MV-4-11 (cell line): ENCODE data around the gene NHERF1.

Source experiments
- DNase-seq: peaks from one replicate; lab custom pipeline; 2025; lab: John Stamatoyannopoulos, UW

Gene NHERF1

DNA sequence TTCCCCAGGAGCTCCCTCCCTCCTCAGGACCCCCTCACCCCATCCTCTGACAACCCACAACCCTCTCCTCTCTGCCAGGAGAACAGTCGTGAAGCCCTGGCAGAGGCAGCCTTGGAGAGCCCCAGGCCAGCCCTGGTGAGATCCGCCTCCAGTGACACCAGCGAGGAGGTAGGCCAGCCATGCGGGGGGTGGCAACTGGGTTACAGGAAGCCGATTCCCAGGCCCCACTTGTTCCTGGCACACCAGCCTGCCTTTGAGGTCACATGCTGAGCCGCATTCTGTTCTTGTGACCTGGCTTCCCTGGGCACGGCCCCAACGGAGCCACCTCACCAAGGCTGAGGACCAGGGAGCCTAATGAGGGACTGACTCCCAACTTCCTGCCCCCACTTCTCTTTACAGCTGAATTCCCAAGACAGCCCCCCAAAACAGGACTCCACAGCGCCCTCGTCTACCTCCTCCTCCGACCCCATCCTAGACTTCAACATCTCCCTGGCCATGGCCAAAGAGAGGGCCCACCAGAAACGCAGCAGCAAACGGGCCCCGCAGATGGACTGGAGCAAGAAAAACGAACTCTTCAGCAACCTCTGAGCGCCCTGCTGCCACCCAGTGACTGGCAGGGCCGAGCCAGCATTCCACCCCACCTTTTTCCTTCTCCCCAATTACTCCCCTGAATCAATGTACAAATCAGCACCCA is 19.8 kb downstream of the NHERF1 start:
- no peak for DNase-seq

DNA sequence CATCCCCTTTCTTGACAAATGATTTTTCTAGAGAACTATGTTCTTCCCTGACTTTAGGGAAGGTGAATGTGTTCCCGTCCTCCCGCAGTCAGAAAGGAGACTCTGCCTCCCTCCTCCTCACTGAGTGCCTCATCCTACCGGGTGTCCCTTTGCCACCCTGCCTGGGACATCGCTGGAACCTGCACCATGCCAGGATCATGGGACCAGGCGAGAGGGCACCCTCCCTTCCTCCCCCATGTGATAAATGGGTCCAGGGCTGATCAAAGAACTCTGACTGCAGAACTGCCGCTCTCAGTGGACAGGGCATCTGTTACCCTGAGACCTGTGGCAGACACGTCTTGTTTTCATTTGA is 20.3 kb downstream of the NHERF1 start:
- DNase-seq = no peak

DNA sequence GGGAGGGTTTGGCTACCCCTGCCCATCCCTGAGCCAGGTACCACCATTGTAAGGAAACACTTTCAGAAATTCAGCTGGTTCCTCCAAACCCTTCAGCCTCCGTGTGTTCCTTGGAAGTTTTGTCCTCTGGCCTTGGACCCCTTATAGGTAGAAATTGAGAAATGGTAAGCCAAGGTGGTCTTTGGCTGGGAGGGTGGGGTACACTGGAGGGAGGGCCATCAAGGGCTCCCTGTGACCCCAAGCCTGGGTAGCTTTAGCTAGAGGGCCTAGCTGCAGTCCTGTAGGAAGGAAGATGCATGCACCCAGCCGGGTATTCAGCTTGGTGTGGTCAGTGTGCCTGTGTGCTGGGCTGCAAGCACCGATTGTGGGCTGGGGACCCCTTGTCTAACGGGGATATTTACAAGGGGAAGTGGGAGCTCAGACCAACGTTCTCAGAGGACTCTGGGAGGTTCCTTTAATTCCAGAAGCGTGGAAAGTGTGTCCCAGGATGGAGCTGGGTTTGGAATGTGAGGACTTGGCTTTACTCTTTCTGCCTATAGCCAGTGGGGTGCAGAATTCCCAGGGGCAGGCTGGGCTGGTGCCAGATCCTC is 20.9 kb downstream of the NHERF1 start:
- no peak for DNase-seq

DNA sequence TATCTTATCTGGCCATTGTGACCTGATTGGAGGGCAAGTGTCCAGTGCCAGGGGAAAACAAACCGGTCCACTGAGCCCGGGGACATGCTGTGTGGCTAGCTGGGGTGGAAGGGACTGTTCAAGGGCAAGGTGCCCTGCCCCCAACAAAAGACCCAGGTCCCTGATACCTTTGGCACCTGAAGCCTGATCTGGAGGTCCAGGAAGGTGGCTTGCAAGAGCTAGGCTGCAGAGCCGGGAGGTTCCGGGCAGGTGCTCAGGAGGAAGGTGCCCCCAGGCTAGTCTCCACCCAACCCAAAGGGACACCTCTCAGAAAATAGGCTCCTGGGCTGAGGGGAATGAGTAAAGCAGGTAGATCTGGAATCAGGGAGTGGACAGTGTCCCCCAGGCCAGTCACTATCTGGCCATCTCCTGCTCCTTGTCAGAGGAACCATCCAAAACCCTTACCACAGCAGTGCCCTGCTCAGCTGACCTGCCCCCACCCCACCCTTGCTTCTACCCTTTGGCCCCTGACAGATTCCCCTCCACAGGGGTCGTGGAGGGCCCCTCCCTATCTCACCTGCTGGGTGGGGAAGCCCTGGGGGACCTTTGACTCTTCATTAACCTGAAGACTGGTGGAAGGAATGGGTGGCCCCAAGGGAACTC is 21.5 kb downstream of the NHERF1 start:
- no peak for DNase-seq

DNA sequence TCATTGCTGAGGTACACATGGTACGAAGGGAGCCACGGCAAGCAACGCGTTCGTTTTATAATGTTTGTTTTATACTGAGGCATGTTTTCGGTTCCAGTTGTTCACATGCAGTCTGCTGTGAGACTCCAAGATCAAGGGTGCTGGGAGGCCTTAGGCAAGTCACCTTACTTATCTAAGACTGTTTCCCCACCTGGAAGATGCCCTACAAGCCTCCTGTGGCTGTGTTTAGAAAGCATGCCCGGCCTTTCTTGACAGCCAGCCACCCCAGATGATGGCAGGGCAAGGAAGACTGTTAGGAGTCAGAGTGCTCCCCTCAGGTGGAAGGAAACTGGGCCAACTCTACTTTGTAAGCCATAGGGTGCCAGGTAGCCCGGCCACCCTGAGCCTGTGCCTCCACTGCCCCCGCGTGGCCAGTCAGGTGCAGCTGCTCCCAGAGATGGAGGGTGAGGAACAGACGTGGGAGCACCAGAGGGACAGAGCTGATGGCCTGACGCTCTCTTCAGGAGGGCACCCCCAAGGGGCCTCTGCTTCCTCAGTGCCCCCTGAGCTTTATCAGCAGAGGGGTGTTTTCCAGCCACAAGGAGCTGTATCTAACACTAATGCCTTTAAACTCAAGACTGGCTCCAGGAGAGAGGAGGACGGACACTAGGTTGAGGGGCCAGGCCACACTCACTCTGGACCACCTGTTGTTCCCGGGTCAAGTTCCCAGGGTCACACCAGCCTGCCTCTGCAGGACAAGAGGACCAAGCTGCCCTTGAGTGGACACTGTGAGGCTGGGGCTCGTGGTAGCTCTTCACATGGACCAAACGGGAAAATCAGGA is 22.3 kb downstream of the NHERF1 start:
- DNase-seq = no peak

DNA sequence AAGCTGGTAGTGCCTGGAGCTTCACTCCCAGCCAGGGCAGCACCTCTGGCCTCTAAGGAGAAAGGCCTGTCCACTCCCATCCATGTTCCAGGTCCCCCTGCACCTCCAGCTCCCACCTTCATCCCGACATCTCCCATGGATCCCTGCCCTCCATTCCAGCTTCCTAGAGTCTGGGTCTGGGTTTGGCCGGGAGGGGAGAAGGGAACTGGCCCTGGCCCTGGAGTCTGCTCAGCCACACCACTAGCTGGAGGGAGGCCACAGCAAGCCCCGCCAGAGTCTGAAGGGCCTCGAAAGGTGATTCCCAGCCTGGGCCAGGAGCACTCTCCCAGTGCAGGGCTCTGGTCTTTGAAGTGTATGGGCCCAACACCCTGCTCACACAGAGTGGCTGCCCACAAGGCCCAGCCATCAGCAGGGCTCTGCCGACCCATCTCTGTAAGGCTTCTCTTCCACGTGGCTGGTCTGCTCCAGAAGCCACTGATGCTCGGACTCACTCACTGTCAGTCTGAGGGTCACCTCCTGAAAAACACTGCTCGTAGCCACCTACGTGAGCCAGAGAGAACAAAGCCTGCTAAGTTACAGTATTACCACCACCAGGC is 23.0 kb downstream of the NHERF1 start:
- DNase-seq = no peak

DNA sequence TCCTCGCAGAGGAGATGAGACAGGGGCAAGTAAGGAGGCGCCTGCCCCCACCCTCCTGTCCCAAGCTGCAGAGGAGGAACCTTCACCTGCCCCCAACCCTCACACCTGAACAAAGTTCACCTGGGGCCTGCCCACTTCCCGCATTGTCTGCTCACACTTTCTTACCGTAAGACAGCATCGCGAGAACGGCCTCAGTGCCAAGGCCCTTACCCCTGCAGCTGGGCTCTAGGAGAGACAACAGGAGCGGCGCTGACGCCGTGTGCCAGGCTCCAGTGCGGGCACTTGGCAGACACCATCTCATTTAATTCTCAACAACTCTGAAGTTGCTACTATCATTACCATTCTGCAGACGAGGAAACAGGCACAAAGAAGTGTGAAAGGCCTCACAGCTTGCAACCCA is 23.6 kb downstream of the NHERF1 start:
- DNase-seq = no peak

DNA sequence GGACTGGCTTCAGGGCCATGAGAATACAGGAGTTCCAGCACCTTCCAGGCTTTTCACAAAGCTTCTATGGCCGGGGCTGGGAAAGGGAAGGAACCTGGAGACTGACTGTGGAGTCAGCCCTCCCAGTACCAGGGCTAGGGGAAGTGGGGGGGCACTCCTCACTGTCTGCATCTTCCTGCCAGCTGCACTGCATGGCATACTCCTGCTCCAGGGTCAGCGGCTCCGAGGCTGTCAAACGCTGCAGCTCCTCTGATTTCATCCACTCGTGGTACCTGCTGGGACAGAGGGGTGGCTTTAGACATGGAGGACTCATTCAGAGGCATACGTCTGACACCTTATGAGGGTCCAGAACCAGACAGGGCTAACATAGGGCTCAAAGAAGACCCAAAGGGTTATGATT is 25.0 kb downstream of the NHERF1 start:
- DNase-seq = no peak

DNA sequence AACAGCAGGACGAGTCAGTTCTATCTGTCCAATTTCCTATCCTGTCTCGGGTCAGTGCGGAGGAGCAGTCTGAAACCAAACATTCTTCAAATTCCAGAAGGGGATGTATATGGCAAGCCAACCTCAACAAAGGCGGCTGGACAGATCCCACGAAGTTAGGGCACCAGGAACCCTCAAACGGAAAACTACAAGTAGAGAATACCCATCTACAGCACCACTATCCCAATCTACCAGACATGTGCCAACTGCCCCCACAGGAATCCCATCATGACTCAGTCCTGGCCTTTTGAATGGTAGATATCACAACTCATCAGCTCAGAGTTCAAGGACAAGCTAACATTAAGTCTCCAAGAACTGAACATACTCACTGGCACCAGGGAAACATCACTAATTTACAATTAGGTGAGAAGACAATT is 25.5 kb downstream of the NHERF1 start:
- DNase-seq = no peak

DNA sequence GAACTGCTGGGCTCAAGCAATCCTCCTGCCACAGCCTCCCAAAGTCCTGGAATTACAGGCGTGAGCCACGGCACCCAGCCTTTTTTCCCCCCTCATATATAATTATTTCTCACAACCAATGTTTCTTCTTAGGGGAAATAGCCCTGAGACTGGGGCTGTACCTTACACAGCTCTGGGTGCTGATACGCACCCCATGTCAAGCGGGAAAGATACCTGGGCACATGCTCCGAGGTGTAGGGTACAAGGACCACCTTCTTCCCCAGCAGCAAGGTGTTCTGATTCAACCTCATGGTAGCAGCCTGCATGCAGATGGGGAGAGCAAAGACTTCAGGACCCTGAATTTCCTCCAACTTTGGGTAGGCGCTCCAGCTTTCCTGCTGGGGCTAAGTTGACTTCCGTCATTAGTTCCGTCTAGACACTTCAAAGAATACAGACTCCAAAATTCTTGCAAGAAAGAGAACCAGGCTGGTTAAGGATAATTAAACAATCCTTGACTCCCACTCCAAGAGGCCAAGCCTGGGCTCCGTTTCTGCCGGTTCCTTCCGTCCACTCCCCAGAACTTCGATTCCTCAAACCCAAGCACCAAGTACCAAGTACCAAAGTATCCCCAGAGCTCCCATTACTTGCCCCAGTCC is 27.1 kb downstream of the NHERF1 start:
- no peak for DNase-seq

DNA sequence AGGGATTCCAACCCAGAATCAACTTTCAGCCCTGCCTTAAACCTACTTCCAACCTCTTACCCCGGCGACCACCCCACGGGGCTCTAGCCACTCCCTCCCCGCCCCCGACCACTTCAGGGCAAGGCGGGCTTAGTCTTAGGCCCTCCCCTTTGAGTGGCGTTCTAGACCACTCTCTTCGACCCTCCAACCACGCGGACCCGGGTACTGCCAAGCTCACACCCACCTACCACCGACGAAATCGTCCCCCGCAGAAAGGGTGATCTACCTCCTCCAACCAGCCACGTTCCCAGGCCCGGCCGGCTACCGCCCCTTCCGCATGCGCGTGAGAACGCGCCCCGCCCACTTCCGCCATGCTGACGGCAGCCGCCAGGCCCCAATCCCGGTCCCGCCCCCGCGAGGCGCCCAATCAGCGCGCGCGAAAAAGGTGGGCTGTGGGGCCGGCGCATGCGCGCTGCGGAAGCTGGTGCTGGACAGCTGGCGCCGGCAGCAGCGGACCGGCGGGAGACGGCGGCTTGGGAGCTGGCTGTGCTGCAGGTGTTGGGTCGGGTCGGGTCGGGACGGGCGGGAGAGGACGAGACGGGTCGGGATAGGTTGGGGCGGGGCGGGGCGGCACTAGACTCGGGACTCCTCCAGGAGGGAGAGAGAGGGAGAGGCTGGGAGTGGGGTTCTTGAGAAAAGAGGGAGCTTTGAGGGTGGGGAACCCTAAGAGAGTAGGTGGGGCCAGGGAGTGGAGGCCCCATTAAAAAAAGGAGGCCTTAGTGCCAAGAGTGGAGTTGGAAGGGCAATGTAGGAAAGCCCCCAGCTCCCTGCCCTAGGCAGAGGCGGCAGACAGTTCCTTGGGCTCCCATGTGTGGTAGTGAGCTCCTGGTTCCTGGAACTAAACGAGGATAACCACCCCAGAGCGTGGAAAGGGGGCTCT is 27.9 kb downstream of the NHERF1 start, which contains the start of gene NAT9:
Gene NAT9, minus strand, starts transcription at position 302 of the 919 bp plus-strand sequence. CDS start 647 bp downstream, outside the sequence.
- DNase-seq = peak; percentile 94

DNA sequence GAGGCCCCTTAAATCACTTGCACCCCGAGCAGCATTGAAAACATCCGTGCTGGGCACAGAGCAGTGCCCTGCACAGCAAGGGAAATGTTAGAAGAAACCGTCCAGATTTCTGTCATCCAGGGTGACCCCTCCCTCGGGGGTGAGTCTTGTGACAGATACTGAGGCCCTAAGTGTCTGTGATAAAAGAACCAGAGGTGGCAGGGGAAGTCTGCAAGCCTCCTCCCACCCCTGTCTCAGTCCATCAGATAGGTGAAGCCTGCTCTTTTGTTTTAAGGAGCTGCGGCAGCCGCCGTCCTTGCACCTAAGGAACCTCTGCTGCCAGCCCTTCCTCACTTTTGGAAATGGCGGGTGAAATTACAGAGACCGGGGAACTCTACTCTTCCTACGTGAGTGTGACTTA is 28.6 kb downstream of the NHERF1 start:
- no peak for DNase-seq

DNA sequence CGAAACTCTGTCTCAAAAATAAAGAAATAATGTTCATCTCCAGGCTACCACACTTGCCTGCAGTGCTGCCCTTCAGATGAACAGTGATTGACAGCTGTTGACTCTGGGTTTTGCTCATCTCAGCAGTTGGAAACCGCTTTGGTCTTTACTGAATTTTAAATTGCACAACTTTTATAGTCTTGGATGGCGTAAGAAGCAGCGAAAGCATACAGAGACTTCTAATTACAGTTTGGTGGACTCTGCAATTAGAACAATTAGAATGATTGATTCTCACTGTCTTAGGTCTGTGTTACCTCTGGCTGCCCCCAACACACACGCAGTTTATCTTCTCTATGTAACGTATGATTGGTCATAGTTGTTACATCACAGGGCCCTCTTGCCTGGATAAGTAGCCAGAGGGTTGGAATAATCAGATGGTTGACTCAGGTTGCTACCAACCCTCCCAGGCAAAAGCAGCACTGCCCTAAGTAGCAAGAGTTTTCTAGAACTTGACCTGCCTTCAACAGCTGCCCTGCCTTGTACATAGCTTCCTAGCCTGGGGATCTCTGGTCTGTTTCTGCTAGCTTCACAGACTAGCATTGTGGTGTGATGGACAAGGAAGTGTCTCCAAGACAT is 29.6 kb downstream of the NHERF1 start:
- DNase-seq = peak; percentile 86

DNA sequence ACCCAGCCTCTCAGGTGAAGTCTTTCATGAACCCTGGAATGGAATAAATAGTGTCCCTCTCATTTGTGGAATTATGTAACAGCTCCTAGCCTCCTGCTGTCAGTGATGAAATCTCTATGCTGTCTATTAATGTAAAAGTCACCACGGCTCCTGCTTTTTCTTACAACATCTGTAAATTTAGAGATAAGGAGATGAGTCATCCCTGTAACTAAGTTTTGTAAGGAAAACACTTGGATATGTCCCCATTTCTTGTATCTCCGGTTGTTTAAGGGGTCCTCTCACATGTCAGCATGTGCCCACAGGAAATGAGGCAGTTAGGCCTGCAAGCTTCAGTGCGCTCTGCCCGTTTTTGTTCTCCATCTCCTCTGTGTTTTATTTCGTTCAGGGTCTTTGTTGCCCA is 30.5 kb downstream of the NHERF1 start:
- DNase-seq = peak; percentile 93

DNA sequence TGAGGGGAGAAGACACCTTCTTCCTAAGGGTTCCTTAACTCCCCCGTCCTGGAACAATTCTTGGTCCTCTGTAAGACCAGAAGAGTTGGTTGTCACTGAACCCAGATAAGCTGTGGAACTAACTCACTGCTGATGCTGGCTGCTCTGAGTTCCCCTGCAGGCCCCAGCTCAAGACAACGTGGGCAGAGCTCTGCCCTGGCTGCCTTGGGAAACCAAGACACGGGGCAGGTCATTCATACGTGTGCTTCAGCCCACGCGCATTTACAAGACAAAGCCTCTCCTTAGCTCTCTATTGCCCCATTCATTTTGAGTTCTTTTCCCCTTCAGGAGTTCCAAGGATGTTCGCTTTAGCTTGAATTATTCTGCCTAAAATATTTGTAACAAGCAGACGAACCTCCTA is 31.1 kb downstream of the NHERF1 start:
- DNase-seq = no peak

DNA sequence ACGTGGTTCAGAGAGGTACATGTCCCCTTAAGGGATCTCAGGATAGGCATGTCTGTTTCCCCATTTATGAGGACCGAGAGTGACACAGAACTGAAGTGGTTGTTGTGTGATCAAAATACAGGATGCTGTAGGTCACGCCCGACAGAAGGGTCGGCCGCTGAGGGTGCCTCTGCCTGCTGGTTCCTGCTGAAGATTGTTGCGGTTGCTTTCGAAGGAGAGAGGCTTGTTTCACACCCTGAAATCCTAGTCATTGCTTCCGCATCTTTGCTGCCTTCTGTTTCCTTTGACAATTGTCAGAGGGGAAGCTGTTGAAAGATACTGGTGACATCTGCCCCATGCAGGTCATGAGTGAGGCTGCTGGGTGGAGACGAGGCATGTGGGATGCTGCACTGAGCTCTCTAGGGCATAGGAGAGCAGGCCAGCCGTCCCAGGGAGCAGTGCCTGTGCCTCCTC is 31.5 kb downstream of the NHERF1 start:
- DNase-seq = peak; percentile 100

DNA sequence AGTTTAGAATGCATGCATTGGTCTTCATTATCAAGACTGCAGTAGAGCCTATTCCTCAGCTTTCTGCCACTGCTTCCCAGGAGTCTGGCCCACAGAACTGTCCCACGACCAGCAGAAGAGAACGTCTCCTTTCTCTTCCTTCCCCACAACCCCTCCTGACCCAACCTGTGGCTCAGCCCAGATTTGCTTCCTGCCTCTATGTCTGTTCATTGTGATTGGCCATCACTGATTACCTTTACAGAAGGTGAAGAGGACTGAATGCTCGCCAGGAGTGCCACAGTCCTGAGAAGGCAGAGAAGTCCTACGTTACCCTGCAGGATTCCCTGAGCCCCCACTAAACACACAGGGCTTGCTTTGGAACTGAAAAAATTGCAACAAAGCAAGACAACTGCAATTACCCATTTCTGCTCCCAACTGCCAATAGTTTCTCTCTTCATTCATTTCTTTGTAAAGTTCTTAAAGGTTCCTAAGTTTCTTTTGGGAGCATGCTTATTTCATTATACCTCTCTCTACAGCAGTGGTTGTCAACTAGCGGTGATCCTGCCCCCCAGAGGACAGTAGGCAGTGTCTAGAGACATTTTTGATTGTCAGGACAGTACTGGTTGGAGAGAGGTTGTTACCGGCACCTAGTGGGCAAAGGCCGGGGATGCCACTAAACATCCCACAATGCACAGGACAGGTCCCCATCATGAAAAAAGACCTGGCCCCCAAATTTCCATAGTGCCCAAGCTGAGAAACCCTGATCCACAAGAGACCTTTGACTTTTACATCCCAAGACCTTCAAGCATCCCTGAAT is 32.2 kb downstream of the NHERF1 start:
- DNase-seq = peak; percentile 73

DNA sequence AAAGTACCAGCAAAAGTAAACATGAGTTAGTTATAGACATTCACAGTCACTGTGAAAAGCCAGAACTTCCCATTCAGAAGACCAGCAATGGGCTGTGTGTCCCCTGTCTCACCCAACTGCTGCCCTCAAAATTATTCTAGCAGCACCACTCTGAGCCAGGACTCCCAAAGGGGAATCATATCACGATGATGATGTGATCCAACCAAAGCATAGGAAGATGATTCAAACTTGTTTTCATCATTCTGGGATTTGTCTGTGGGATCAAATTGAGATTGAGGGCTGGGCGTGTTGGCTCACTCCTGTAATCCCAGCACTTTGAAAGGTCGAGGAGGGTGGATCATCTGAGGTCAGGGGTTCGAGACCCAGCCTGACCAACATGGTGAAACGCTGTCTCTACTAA is 34.1 kb downstream of the NHERF1 start:
- DNase-seq = no peak

DNA sequence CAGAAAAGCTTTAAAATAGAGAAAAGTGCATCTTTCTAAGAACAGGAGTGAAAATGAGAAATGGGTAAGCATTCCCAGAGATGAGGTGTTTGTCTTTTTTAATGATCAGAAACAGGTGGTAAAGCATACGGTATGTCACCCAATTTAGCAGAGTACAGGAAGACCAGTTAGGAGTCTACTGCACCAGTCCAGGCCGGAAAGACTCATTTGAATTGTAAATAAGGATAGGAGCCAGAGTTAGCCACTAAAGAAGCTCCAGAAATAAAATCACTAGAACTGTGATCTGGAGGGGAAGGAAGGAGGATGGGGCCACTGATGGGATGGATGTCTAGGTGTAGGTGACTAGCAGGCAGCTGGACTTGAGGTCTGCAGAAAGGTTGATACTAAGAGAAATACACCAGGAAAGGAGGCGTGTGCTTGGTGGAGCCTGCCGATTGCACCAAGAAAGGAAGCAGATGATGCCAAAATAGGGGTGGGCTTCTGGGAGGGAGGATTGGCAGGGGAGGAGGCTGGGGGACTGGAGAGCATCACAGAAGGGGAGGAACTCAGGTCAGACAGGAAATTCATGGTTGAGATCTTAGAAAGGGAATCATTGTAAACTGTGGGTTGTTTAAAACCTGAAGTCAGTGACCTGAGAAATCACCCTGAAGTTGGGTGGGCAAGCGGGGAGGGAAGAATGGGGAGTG is 35.8 kb downstream of the NHERF1 start:
- DNase-seq = no peak
